Measurements from ENCODE around the gene ARID5B.

The ARID5B gene

GRCh38 chr10:62021978-62022802 is 120.7 kb downstream of the ARID5B start:
- peaks cover 34% of the 10 kb centered on the region for H3K4me1 ChIP-seq (ENCODE audit: control insufficient read depth, insufficient read depth, low read length)
- no peaks in the 10 kb centered on the region for H3K36me3 ChIP-seq (ENCODE audit: control insufficient read depth in 2 of 2, insufficient read depth in 1 of 2, low read length in 2 of 2)
- H3K27ac ChIP-seq (ENCODE audit: extremely low read depth, low read depth, low read length): no peak overlapping the region
- ChIA-PET CTCF (interaction anchor here (1.0 to 3.6 kb wide), 3 partner anchors 10 to 415 kb away, joined by 3 to 19 read pairs (median 5); no protein-coding TSS in a partner anchor), POLR2A (no interaction called here)
- no peak overlapping the region for H3K4me3 ChIP-seq (ENCODE audit: low read depth, low read length)
- no peaks in the 10 kb centered on the region for H3K9me3 ChIP-seq (ENCODE audit: control insufficient read depth, insufficient read depth, low read depth, low read length)
- TF ChIP-seq ZNF707 (tag by site-specific recombination; IDR thresholded peaks at IDR 0.05) (no peak), ZNF121 (tag by site-specific recombination; IDR thresholded peaks at IDR 0.05) (no peak)

- Histone ChIP-seq H3K4me1 (ENCODE audit: control insufficient read depth, insufficient read depth, low read length) (peaks cover 34% of the 10 kb centered on the region), H3K36me3 (ENCODE audit: control insufficient read depth in 2 of 2, insufficient read depth in 1 of 2, low read length in 2 of 2) (no peaks in the 10 kb centered on the region), H3K9me3 (ENCODE audit: control insufficient read depth, insufficient read depth, low read depth, low read length) (no peaks in the 10 kb centered on the region), H3K27ac (ENCODE audit: extremely low read depth, low read depth, low read length) (no peak overlapping the region), H3K4me3 (ENCODE audit: low read depth, low read length) (no peak overlapping the region)
- TF ChIP-seq ZFHX2 (tag by site-specific recombination; conservative IDR thresholded peaks at IDR 0.05): no peak
- no peak for TF ChIP-seq PRDM2 (tag by site-specific recombination; IDR thresholded peaks at IDR 0.05; ENCODE audit: borderline replicate concordance)
- TF ChIP-seq GLI2 (tag by site-specific recombination; IDR thresholded peaks at IDR 0.05; ENCODE audit: borderline replicate concordance, low read depth): no peak
- no peak for TF ChIP-seq ZNF404 (tag by site-specific recombination; IDR thresholded peaks at IDR 0.05)
- TF ChIP-seq ZXDB (tag by site-specific recombination; IDR thresholded peaks at IDR 0.05): no peak
- no peak for TF ChIP-seq ZNF558 (tag by site-specific recombination; IDR thresholded peaks at IDR 0.05)
- TF ChIP-seq ZNF670 (tag by site-specific recombination; IDR thresholded peaks at IDR 0.05; ENCODE audit: low read depth): no peak
- TF ChIP-seq ZNF202 (tag by site-specific recombination; IDR thresholded peaks at IDR 0.05; ENCODE audit: borderline replicate concordance): no peak
- TF ChIP-seq ZNF658 (tag by site-specific recombination; IDR thresholded peaks at IDR 0.05): no peak
- no peak for TF ChIP-seq ZNF76 (tag by site-specific recombination; IDR thresholded peaks at IDR 0.05; ENCODE audit: borderline replicate concordance, low read depth)
- TF ChIP-seq ZNF157 (tag by site-specific recombination; IDR thresholded peaks at IDR 0.05): no peak
- TF ChIP-seq HOXA7 (CRISPR knock-in tag; IDR thresholded peaks at IDR 0.05; ENCODE audit: borderline replicate concordance): no peak
- CTCF ChIA-PET: interaction anchor here (1.0 to 3.6 kb wide), 3 partner anchors 11 to 416 kb away, joined by 3 to 19 read pairs (median 5); no protein-coding TSS in a partner anchor
- POLR2A ChIA-PET: no interaction called here
These were observed 121.3 kb downstream of the ARID5B start for GRCh38 chr10:62022830-62023229.

GRCh38 chr10:62023329-62023728 is 121.8 kb downstream of the ARID5B start:
- ChIA-PET CTCF (interaction anchor here (1.0 to 3.6 kb wide), 3 partner anchors 11 to 416 kb away, joined by 3 to 19 read pairs (median 5); no protein-coding TSS in a partner anchor), POLR2A (no interaction called here)
- no peak overlapping the region for H3K4me3 ChIP-seq (ENCODE audit: low read depth, low read length)
- peaks cover 32% of the 10 kb centered on the region for H3K4me1 ChIP-seq (ENCODE audit: control insufficient read depth, insufficient read depth, low read length)
- no peaks in the 10 kb centered on the region for H3K9me3 ChIP-seq (ENCODE audit: control insufficient read depth, insufficient read depth, low read depth, low read length)
- no peak overlapping the region for H3K27ac ChIP-seq (ENCODE audit: extremely low read depth, low read depth, low read length)
- H3K36me3 ChIP-seq (ENCODE audit: control insufficient read depth in 2 of 2, insufficient read depth in 1 of 2, low read length in 2 of 2): no peaks in the 10 kb centered on the region
- TF ChIP-seq ZNF600 (tag by site-specific recombination; IDR thresholded peaks at IDR 0.05) (no peak), ZBTB10 (tag by site-specific recombination; IDR thresholded peaks at IDR 0.05) (no peak), ZNF292 (tag by site-specific recombination; IDR thresholded peaks at IDR 0.05; ENCODE audit: borderline replicate concordance, low read depth) (no peak), ZNF530 (tag by site-specific recombination; IDR thresholded peaks at IDR 0.05; ENCODE audit: low read depth) (no peak), TRIM28 (IDR thresholded peaks at IDR 0.05; ENCODE audit: borderline replicate concordance, low read length) (peak; percentile 16; the same call in 1 of the 2 replicates), ZNF155 (tag by site-specific recombination; IDR thresholded peaks at IDR 0.05) (no peak), ZNF398 (tag by site-specific recombination; IDR thresholded peaks at IDR 0.05) (no peak)

Data from HEK293 (cell line).